ENCODE measurements around the gene HOATZ. TPM values are rescaled to one million over a fixed set of nuclear protein-coding genes. Genes with fewer than 3 reads are reported as not detected.

Gene HOATZ
- total and polyA plus RNA-seq, 8 donors: 0.18 TPM; not detected in 7

DNA sequence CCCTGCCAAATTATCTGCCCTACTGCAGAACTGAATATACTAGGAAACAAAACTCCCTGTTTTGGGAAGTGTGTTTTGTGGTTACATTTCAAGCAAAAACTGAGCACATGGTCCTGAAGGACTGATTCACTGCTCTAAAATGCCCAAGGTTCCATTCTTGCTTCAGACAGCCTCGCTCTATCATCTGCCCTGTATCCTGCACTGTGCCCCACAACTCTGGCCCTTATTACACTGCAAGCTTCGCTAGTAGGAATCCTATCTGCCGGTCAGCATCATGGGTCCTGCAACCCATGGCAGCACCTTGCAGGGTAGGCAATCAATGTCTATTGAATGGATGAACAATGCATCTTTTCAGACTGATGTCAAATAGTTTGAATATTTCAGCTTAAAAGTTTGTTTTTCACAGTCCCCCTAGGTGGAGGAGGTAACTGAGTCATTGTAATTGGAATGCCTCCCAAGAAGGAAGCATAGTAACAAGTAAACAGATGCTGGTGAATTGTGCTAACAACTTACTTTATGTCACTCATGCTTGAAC, 47.3 kb downstream of the HOATZ start:
- TF ChIP-seq, protein P1, sequence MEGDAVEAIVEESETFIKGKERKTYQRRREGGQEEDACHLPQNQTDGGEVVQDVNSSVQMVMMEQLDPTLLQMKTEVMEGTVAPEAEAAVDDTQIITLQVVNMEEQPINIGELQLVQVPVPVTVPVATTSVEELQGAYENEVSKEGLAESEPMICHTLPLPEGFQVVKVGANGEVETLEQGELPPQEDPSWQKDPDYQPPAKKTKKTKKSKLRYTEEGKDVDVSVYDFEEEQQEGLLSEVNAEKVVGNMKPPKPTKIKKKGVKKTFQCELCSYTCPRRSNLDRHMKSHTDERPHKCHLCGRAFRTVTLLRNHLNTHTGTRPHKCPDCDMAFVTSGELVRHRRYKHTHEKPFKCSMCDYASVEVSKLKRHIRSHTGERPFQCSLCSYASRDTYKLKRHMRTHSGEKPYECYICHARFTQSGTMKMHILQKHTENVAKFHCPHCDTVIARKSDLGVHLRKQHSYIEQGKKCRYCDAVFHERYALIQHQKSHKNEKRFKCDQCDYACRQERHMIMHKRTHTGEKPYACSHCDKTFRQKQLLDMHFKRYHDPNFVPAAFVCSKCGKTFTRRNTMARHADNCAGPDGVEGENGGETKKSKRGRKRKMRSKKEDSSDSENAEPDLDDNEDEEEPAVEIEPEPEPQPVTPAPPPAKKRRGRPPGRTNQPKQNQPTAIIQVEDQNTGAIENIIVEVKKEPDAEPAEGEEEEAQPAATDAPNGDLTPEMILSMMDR (IDR thresholded peaks at IDR 0.05): no peak
- TF ChIP-seq POLR2AphosphoS5 (IDR thresholded peaks at IDR 0.05) (no peak), EP300 (IDR thresholded peaks at IDR 0.05) (no peak), POLR2A (IDR thresholded peaks at IDR 0.05) (no peak)
- no peak overlapping the region for H3K4me3 ChIP-seq
- H3K9me3 ChIP-seq: no peaks in the 10 kb centered on the region
- H3K4me1 ChIP-seq: peaks cover 0 to 11% (median 4%) of the 10 kb centered on the region in 4 donors
- WGBS, 5 donors: 49 to 92% (median 70%) methylated on average over 3 of the region's 3 CpGs
- no peak overlapping the region for H3K27ac ChIP-seq
- H3K27me3 ChIP-seq: no peaks in the 10 kb centered on the region
- intact Hi-C loops (cut with DNase I; ENCODE audit: low total_unique reads): loop anchor here (10.0 kb wide), 1 partner anchor 283 kb away; no protein-coding TSS in a partner anchor
- peaks cover 0 to 35% (median 3%) of the 10 kb centered on the region in 4 donors for H3K36me3 ChIP-seq
- DNase-seq: no peak

DNA sequence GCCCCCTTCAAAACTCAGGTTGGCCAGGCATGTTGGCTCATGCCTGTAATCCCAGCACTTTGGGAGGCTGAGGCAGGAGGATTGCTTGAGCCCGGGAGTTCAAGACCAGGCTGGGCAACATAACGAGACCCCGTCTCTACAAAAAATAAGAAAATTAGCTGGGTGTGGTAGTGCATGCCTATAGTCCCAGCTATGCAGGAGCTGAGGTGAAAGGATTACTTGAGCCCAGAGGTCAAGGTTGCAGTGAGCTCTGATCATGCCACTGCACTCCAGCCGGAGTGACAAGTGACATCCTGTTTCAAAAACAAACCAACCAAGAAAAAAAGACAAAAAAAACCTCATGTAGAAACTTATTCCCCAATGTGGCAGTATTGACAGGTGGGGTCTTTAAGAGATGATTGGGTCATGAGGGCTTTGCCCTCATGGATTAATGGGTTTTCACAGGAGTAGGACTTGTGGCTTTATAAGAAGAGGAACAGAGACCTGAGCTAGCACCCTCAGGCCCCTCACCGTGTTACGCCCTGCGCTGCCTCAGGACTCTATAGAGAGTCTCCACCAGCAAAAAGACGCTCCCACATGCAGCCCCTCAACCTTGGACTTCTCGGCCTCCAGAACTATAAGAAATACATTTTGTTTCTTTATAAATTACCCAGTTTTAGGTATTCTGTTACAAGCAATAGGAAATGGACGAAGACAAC, 48.3 kb downstream of the HOATZ start:
- intact Hi-C loops (cut with DNase I; ENCODE audit: low total_unique reads): loop anchor here (10.0 kb wide), 1 partner anchor 282 kb away; no protein-coding TSS in a partner anchor

DNA sequence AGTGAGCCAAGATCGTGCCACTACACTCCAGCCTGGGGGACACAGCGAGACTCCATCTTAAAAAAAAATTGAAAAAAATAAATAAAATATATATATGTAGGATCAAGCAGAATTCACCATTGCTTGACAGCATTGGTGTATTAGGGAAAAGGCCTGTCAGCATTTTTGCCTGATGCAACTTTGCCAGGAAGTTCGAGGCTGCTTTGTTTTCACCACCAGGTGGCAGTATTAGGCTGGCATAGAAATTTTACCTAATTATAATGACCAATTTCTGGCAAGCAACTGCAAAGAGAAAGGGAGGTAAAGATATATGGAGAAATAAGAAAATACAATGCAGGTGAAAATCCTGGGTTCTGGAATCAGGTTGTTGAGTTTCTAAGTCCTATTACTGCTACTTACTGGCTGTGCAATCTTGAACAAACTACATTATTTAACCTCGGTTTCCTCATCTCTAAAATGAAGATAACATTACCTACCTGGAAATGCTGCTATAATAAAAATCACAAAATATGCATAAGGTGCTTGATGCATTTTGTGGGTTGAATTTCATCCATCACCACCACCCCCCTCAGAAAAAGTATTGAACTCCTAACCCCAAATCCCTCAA, 50.6 kb downstream of the HOATZ start:
- 57 to 67% (median 61%) methylated on average over 4 of the region's 4 CpGs for WGBS, 5 donors
- peak; percentile 76 to 86 for DNase-seq
- Histone ChIP-seq H3K4me1 (peaks cover 0 to 11% (median 4%) of the 10 kb centered on the region in 4 donors), H3K27me3 (no peaks in the 10 kb centered on the region), H3K27ac (no peak overlapping the region), H3K4me3 (no peak overlapping the region), H3K36me3 (peaks cover 0 to 27% (median 0%) of the 10 kb centered on the region in 4 donors), H3K9me3 (no peaks in the 10 kb centered on the region)
- intact Hi-C loops (cut with DNase I; ENCODE audit: low total_unique reads): loop anchor here (10.0 kb wide), 1 partner anchor 280 kb away; no protein-coding TSS in a partner anchor
- TF ChIP-seq, protein P1 (IDR thresholded peaks at IDR 0.05): peak in 5 of 7 experiments; percentile 38 to 94 (median 85)
- TF ChIP-seq POLR2A (IDR thresholded peaks at IDR 0.05): no peak
- TF ChIP-seq POLR2AphosphoS5 (IDR thresholded peaks at IDR 0.05): peak in 2 of 3 donors; percentile 13 to 44
- TF ChIP-seq EP300 (IDR thresholded peaks at IDR 0.05): no peak

More for the DNA sequence above, 48.3 kb downstream of the HOATZ start:
- DNase-seq: no peak
- H3K36me3 ChIP-seq: peaks cover 0 to 35% (median 3%) of the 10 kb centered on the region in 4 donors
- H3K4me1 ChIP-seq: peaks cover 0 to 11% (median 1%) of the 10 kb centered on the region in 4 donors
- no peaks in the 10 kb centered on the region for H3K9me3 ChIP-seq
- no peak overlapping the region for H3K4me3 ChIP-seq
- TF ChIP-seq EP300 (IDR thresholded peaks at IDR 0.05) (no peak), POLR2AphosphoS5 (IDR thresholded peaks at IDR 0.05) (no peak), POLR2A (IDR thresholded peaks at IDR 0.05) (no peak)
- TF ChIP-seq, protein P1 (IDR thresholded peaks at IDR 0.05): no peak
- H3K27ac ChIP-seq: no peak overlapping the region
- 79 to 92% (median 90%) methylated on average over 10 of the region's 10 CpGs for WGBS, 5 donors
- H3K27me3 ChIP-seq: no peaks in the 10 kb centered on the region

DNA sequence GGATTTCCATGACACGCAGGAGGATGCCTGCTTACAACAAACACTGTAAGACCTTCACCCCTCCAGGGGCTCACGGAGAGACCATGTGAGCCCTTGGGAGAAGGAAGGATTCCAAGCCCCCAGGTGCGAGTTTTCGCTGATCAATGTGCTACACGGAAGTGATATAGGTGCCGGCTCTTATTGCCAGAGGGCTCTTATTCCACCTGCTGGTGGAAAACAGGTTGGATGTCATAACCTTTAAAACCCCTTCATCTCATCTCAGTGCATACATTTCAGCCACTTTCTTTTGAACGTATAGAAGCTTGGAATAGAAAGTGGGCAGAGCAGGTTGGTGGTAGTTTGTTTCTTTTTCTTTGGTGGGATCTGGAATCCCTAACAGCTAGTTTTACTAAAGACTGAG, 51.7 kb downstream of the HOATZ start:
- no peak for TF ChIP-seq POLR2A (IDR thresholded peaks at IDR 0.05)
- TF ChIP-seq EP300 (IDR thresholded peaks at IDR 0.05): no peak
- no peak for TF ChIP-seq POLR2AphosphoS5 (IDR thresholded peaks at IDR 0.05)
- TF ChIP-seq, protein P1 (IDR thresholded peaks at IDR 0.05): no peak
- Histone ChIP-seq H3K36me3 (peaks cover 0 to 16% (median 0%) of the 10 kb centered on the region in 4 donors), H3K4me3 (no peak overlapping the region), H3K27ac (no peak overlapping the region), H3K9me3 (no peaks in the 10 kb centered on the region), H3K27me3 (no peaks in the 10 kb centered on the region), H3K4me1 (peaks cover 0 to 9% (median 4%) of the 10 kb centered on the region in 4 donors)
- 66 to 79% (median 77%) methylated on average over 7 of the region's 7 CpGs for WGBS, 5 donors
- intact Hi-C loops (cut with DNase I; ENCODE audit: low total_unique reads): loop anchor here (10.0 kb wide), 1 partner anchor 278 kb away; no protein-coding TSS in a partner anchor
- no peak for DNase-seq
